Caco-2 (cell line): Measurements from ENCODE around the gene CYREN. TPM values are rescaled to one million over a fixed set of nuclear protein-coding genes. Genes with fewer than 3 reads are reported as not detected.

ENCODE experiments used
- BruUV-seq: library from RNA; stranded (reverse); fragments of 400-500 nt; replicated peaks from 2 replicates; lab custom pipeline; 2021; lab: Mats Ljungman, UMichigan
- CTCF ChIA-PET: fragments of 300-600 bp; sonication (Branson Sonifier 250); formaldehyde crosslinking; loops from one replicate; lab custom pipeline; 2022; ENCODE audit warnings: antibody characterized with exemption; lab: Charles Lee
- POLR2A ChIA-PET: fragments of 300-600 bp; sonication (Branson Sonifier 250); formaldehyde crosslinking; loops from one replicate; lab custom pipeline; 2022; ENCODE audit warnings: antibody characterized with exemption; lab: Charles Lee
- DNase-seq, 2 experiments: peaks; one replicate each; pipeline versions ENCODE4 v3.0.0 to v3.0.0-alpha.2; 2020 to 2022
- H3K27me3 ChIP-seq: replicated peaks from 2 replicates; pipeline ENCODE4 v1.6.0; 2011; ENCODE audit warnings: low read length; ENCODE audit not compliant: control insufficient read depth, insufficient read depth
- H3K36me3 ChIP-seq: 2 replicates; pipeline ENCODE4 v1.5.1; 2011; ENCODE audit warnings: low read length; ENCODE audit not compliant: control insufficient read depth, insufficient read depth
- H3K4me1 ChIP-seq: fragments of 250-450 bp; sonication (Bioruptor Pico); 2 replicates; pipeline ENCODE4 v1.5.1; 2020; ENCODE audit warnings: mild to moderate bottlenecking
- H3K4me3 ChIP-seq: 2 replicates; pipeline ENCODE4 v1.5.1; 2011; ENCODE audit warnings: low read depth, mild to moderate bottlenecking, control low read depth, low read length
- H3K9me3 ChIP-seq: fragments of 250-450 bp; sonication (Bioruptor Pico); 2 replicates; pipeline ENCODE4 v1.5.1; 2020; ENCODE audit warnings: mild to moderate bottlenecking, moderate library complexity
- H3K27ac Mint-ChIP-seq: one replicate; pipeline ENCODE4 v1.8.0; 2022; ENCODE audit warnings: mixed read lengths; ENCODE audit not compliant: unreplicated experiment
- H3K27me3 Mint-ChIP-seq: one replicate; pipeline ENCODE4 v1.8.0; 2022; ENCODE audit warnings: mixed read lengths; ENCODE audit not compliant: insufficient read depth, unreplicated experiment
- H3K36me3 Mint-ChIP-seq: one replicate; pipeline ENCODE4 v1.8.0; 2022; ENCODE audit warnings: mild to moderate bottlenecking, mixed read lengths; ENCODE audit not compliant: insufficient read depth, unreplicated experiment
- H3K4me1 Mint-ChIP-seq: one replicate; pipeline ENCODE4 v1.8.0; 2022; ENCODE audit warnings: low read depth, mixed read lengths; ENCODE audit not compliant: unreplicated experiment
- H3K4me3 Mint-ChIP-seq: one replicate; pipeline ENCODE4 v1.8.0; 2022; ENCODE audit warnings: mild to moderate bottlenecking, moderate library complexity, mixed read lengths; ENCODE audit not compliant: unreplicated experiment
- H3K9me3 Mint-ChIP-seq: one replicate; pipeline ENCODE4 v1.8.0; 2022; ENCODE audit warnings: mixed read lengths; ENCODE audit not compliant: unreplicated experiment
- intact Hi-C: fragments of 100-400 bp; cut with micrococcal nuclease; formaldehyde crosslinking; loops from one replicate; pipeline ENCODE4 v1.10.0; 2022; ENCODE audit not compliant: unreplicated experiment
- microRNA-seq: library from miRNA; unstranded; fragments of <30 nt; microRNA quantifications from one replicate; pipeline ENCODE4 v1.2.0, GENCODE V29; 2022
- total RNA-seq: library from RNA; stranded (reverse); gene quantifications from 2 replicates; pipeline ENCODE4 v1.2.3, GENCODE V29; 2022
- TF ChIP-seq, protein P1 (sequence below), 2 experiments: fragments of 200-600 bp in 1 of 2; IDR thresholded peaks; 1 replicate in 1 of 2; 2 replicates in 1 of 2; pipeline versions ENCODE4 v1.5.1 to v1.8.0; 2011 to 2022; ENCODE audit warnings: antibody characterized with exemption in 1 of 2, control low read depth in 1 of 2, inconsistent platforms in 1 of 2, low read depth in 1 of 2, low read length in 1 of 2, mild to moderate bottlenecking in 1 of 2, moderate library complexity in 1 of 2; ENCODE audit not compliant: insufficient read depth in 1 of 2, severe bottlenecking in 1 of 2, unreplicated experiment in 1 of 2

Gene CYREN
- total RNA-seq, 1 experiment from 2014 or later, result 60.9 TPM

DNA sequence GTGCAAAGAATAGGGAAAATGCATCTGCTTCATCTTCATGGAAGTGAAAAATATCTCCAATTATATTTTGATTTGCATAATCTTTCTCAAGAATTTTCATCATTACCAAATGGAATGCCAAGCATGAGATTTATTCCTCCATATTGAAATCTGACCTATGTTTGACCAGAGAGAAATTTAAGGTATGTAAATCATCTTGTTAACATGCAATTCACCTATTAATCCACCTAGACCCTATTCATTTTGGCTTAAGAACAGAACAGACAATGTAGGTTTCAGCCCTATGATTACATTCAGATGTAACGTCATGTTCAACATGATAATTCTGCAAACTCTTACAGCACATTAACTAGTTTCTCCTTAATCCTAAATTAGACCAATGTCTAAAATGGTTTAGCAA is 53.4 kb downstream of the CYREN start:
- Mint-ChIP-seq H3K4me1 (peaks cover 11% of the 10 kb centered on the region), H3K27ac (no peak overlapping the region), H3K27me3 (no peaks in the 10 kb centered on the region), H3K9me3 (peaks cover 32% of the 10 kb centered on the region), H3K4me3 (no peak overlapping the region), H3K36me3 (no peaks in the 10 kb centered on the region)
- intact Hi-C loops, result no loop called here
- DNase-seq, result no peak
- no peaks in the 10 kb centered on the region for H3K36me3 ChIP-seq
- peaks cover 12% of the 10 kb centered on the region; the same call in 1 of the 2 replicates for H3K4me1 ChIP-seq
- TF ChIP-seq, protein P1, sequence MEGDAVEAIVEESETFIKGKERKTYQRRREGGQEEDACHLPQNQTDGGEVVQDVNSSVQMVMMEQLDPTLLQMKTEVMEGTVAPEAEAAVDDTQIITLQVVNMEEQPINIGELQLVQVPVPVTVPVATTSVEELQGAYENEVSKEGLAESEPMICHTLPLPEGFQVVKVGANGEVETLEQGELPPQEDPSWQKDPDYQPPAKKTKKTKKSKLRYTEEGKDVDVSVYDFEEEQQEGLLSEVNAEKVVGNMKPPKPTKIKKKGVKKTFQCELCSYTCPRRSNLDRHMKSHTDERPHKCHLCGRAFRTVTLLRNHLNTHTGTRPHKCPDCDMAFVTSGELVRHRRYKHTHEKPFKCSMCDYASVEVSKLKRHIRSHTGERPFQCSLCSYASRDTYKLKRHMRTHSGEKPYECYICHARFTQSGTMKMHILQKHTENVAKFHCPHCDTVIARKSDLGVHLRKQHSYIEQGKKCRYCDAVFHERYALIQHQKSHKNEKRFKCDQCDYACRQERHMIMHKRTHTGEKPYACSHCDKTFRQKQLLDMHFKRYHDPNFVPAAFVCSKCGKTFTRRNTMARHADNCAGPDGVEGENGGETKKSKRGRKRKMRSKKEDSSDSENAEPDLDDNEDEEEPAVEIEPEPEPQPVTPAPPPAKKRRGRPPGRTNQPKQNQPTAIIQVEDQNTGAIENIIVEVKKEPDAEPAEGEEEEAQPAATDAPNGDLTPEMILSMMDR (IDR thresholded peaks at IDR 0.05; ENCODE audit: insufficient read depth in 1 of 2, low read depth in 1 of 2, low read length in 1 of 2, severe bottlenecking in 1 of 2, unreplicated experiment in 1 of 2), result no peak
- peaks cover 15% of the 10 kb centered on the region; the same call in 1 of the 2 replicates for H3K9me3 ChIP-seq
- CTCF ChIA-PET, result interaction anchor here (0.5 kb wide), 1 partner anchor 11 kb away, joined by 7 read pairs; no protein-coding TSS in a partner anchor
- POLR2A ChIA-PET, result no interaction called here
- BruUV-seq, result no TSS peak
- no peak overlapping the region for H3K4me3 ChIP-seq
- H3K27me3 ChIP-seq, result no peaks in the 10 kb centered on the region

Small RNA genes lying within 50 kb of the gene (microRNA-seq; reads per million reads assigned to microRNA genes)
- gene MIR6509, result 1.1 reads per million

Other genes starting within 250 kb of the CYREN start
- gene AGBL3, start 184.2 kb downstream of the CYREN start, total RNA-seq, result 5.3 and 6.1 TPM in 2 replicates
- gene TMEM140, start 22.6 kb downstream of the CYREN start, total RNA-seq, result 3.8 and 6.1 TPM in 2 replicates
- gene WDR91, start 40.8 kb upstream of the CYREN start, total RNA-seq, result 11.5 and 12.6 TPM in 2 replicates
- not detected in 2 replicates for gene STRA8, start 63.1 kb upstream of the CYREN start, total RNA-seq